ENCODE measurements around the gene SALL3. TPM values are rescaled to one million over a fixed set of nuclear protein-coding genes. Genes with fewer than 3 reads are reported as not detected.

The SALL3 gene
- total RNA-seq, 1 donor from 2014 or later, result 0.30 TPM

DNA sequence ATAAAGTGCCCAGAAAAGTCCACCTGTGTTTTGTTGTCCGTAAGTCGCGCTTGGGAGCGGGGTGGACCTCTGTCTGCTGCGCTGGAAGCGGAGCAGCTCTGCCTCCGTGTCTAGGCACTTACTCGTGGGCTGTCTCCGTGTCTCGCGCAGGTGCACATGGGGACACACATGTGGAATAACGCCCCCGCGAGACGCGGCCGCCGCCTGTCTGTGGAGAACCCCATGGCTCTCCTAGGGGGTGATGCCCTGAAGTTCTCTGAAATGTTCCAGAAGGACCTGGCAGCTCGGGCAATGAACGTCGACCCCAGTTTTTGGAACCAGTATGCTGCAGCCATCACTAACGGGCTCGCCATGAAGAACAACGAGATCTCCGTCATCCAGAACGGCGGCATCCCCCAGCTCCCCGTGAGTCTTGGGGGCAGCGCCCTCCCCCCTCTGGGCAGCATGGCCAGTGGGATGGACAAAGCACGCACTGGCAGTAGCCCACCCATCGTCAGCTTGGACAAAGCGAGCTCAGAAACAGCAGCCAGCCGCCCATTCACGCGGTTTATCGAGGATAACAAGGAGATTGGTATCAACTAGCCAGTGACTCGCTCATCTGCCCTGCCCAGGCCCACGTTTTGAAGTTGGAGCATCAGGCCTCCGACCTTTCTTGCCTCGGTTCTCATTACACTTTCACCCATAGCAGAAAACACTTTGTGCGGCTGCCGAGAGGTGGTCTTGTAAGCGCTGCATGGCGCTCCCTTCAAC, 17.3 kb downstream of the SALL3 start:
- intact Hi-C loops (cut with DNase I), result no loop called here
- DNase-seq (ENCODE audit: low spot score), result no peak

DNA sequence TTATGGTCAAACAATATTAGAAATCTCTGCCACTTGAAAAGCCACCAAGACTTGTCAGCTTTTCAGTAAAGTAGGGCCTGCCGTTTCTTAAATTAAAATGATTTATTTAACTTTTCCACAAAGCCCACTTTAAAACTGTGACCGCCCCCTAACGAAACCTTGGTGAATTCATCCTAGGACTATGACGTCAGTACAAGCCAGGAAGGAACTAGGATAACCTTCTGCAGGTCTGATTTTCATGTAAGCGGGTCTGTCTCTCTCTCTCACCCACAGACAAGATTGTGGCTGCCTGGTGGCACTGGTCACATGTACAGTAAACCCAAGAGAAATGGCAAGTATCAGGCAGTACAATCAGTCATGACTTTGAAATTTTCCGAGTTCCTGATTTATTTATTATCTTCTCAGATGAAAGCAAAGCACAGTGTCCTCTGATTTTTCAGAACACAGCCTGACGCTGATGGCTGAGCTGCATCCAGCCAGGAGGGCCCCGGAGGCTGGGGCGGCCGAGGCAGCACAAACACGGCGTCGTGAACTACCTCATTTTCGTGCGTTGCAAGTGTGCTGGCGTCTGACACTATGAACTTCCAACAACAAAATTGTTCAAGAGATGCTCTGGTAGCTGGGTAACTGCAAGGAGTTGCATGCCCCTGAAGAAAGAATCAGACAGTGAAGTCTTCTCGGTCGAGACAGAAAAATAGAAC, 18.9 kb downstream of the SALL3 start:
- DNase-seq (ENCODE audit: low spot score), result no peak
- intact Hi-C loops (cut with DNase I), result no loop called here

DNA sequence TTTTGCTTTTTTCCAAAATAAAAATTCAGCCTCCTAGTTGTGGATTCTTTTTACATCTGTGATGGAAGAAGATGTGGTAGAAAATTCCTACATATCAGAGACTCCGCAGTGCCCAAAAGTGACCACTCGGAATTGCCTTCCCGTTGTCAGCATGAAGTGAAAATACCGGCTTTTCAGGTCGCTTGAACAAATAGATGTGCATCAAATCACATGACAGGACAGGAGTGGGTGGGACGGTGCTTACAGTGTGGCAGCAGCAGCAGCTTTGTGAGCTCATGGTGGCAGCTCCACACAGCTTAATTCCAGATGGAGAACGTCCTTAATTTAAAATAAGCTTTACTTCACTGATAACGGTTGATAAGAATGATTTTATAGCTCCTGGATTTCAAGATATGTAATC, 20.3 kb downstream of the SALL3 start:
- intact Hi-C loops (cut with DNase I), result no loop called here
- DNase-seq (ENCODE audit: low spot score), result no peak

DNA sequence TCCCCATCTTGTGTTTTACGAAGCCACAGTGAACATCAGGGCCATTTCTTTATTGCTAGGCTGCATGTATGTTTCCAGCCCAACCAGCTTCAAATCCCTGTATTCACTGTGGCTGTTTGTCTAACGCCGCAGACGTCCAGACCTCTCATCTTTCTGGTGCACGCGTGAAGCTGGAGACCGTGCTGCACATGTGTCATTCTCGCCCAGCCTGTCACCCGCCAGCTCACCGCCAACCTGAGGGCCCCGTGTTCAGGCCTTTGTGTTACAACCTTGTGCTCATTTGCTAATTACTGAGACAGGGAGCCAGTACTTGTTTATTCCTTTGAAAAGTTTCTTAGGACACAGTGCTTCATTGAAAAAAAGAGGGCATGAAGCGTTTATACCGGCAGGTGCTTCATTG, 21.4 kb downstream of the SALL3 start:
- intact Hi-C loops (cut with DNase I), result no loop called here
- DNase-seq (ENCODE audit: low spot score), result no peak

DNA sequence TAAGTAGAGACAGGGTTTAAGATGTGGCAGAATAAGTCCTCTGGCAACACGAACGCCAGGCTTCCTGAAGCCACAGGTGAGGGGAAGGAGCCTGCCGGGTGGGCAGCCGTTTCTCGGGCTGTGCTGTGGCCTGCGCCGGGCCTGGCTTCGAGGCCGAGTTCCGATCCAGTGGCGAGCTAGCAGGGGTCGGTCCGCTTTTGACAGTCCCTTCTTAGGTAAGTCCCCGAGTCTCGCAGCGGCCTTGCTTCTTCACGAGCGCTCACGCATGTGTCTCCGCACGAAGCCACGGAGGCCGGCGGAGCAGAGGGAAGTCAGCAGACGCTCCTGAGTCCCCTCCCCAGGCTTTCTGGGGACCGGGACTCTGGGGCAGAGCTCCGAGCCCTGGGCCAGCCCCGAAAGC, 26.0 kb downstream of the SALL3 start:
- no peak for DNase-seq (ENCODE audit: low spot score)
- intact Hi-C loops (cut with DNase I), result no loop called here

DNA sequence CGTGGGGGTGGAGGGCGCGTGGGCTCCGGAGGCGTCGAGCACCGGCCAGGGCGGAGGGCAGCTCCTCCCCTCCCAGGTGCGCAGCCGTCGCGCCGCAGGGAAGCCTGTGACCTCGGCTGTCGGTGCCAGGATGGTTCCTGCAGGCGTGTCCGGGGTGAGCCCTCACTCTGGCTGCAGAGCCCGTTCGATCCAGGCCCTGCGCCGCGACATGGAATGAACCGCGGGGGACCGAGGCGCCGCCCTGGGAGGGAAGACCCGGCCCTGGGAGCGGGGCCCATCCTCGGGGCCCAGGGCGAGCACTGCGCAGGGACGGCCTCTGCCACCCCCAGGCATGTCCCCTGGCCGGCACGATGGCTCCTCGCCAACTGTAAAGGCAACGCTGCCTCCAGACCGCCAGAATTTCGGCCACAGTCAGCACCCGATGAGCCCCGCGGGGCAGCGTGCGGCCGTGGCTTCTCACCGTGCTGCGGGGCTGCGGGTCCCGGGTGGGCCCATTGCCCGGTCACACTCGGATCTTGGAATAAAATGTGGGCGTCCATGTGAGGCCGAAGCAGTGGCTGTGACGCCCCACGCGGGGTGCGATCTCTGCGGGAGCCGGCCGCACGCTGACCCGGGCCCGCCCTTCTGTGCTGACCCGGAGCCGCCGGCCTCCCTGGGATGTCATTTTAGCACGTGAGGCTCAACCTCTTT, 26.6 kb downstream of the SALL3 start:
- DNase-seq (ENCODE audit: low spot score), result no peak
- intact Hi-C loops (cut with DNase I), result no loop called here

DNA sequence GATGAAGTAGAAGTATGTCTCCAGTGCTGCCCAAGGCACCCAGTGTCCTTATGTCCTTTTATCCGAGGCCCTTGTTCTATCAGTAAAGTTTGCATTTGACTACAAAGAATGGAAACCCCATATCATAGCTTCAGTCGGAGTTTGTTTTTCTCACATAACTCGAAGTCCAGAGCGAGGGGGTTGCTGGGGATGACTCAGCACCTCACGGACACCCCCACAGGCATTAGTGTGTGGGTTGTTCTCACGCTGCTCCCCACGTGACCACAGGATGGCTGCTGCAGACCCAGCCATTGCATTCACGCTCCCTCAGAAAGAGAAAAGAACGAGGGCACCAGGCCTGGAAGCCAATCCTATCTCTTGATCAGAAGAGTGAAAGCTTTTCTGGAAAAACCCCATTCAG, 27.8 kb downstream of the SALL3 start:
- DNase-seq (ENCODE audit: low spot score), result no peak
- intact Hi-C loops (cut with DNase I), result no loop called here

DNA sequence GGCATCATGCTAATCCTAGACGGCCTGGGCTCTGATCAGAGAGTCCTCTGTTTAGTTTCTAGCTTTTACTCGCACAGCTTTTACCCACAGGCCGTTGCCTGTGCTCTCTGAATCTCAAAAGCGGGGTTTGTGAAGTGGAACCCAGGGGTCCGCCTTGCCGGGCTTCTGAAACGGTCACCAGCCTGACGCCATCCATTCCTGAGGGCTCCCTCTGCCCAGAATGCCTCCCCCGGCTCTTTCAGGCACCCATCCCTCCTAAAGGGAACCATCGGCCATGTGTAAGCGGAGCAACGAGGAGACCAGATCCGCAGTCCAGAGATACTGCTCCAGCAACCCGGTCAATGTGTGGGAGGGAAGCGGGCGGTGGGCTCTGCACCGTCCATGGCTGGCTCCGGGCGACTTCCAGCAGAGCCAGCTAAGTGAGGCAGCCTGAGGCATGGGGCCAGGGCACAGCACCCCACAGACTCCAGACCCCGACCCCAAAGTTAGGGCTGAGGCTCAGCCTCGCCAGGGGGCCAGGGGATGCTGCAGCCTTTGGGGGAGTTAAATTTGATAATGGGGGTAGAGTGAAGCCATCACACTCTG, 28.8 kb downstream of the SALL3 start:
- intact Hi-C loops (cut with DNase I), result no loop called here
- DNase-seq (ENCODE audit: low spot score), result no peak

DNA sequence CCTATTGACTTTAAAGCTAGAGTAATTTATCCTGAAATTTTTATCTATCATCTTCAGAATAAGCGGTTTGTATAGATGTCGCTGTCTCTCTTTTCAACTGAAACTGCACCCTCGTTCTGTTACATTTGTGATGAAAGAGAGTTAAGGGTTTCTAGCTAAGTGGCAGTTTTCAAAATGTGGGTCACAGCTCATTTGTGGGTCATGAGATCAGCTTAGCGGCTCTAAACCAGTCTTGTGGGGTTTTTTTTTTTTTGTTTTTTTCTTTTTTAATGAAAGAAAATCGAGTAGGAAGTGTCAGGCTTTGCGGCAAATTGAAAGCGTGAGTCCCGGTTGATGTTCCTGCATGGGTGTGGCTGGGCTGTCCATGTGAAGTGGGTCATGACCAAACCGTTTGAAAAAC, 31.2 kb downstream of the SALL3 start:
- intact Hi-C loops (cut with DNase I), result no loop called here
- DNase-seq (ENCODE audit: low spot score), result no peak

DNA sequence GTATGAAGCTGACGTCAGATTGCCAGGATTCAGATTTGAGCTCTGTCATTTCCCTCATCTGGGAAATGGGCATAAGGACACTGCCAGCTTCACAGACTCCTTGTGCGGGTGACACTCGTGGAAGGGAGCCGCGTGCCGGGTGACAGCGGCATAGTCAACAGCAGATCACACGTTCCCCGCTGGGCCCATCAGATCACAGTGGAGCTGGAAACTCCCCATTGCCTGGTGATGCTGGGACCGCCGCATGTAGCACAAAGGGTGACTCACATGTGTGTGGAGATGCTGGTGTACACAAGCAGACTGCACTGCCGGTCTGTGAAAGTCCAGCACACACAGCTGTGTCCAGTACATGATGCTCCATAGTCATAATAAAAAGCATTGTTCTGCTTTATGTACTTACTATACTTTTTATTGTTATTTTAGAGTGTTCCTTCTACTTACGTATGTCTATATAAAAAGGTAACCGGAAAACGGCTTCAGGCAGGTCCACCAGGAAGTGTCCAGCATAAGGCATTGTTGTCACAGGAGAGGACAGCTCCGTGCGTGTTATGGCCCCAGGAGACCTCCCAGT, 31.8 kb downstream of the SALL3 start:
- intact Hi-C loops (cut with DNase I), result no loop called here
- no peak for DNase-seq (ENCODE audit: low spot score)

DNA sequence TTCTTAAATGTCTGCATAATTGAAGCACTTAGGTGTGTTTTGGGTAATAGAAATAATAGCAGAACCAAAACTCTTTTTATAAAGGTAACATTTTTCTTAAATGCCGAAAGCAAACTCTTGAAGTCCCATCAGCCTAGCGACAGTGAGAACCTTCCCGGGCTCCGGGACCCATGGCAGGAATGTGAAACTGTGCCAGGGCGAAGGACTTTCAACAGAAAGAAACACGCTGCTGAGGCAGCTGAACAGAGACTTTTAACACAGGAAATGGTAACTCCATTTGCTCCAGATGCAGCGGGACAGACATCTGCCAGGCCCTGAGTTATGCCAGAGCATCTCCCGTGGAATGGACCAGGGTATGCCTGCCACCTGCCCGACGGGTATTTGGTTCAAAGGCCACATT, 34.3 kb downstream of the SALL3 start:
- intact Hi-C loops (cut with DNase I), result no loop called here
- DNase-seq (ENCODE audit: low spot score), result no peak

DNA sequence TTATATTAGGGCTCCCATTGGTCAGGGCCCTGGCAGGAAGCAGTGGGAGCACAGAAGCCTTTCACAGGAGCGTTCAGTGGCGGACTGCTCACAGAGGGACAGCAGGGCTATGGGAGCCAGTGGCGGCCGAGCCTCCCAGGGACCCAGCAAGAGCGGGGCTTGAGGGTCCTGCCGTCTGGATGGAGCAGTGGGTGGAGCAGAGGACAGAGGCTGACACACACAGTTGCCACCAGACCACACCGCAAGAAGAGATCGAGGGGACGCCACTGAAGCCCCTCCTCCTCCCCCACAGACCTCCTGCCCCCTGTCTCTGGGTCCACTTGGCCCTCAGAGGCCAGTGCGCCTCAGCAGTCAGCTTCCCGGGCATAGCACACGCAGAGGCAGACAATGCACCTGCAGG, 39.3 kb downstream of the SALL3 start:
- no peak for DNase-seq (ENCODE audit: low spot score)
- intact Hi-C loops (cut with DNase I), result no loop called here

DNA sequence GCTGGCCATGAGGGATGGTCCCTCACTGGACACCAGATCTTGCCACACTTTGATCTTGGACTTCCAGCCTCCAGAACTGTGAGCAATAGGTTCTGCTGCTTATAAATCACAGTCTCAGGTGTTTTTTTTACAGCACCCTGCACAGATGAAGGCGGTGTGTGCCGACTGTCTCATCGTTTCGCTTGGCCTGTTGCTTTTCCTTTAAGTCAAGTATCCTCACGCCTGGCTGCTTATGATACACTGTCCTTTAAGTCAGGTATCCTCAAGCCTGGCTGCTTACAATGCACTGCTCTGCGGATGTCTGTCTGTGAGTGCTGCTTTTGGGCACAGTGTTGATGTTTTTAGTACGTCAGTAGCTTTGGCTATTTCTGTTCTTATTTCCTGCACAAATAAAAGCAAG, 40.3 kb downstream of the SALL3 start:
- no peak for DNase-seq (ENCODE audit: low spot score)
- intact Hi-C loops (cut with DNase I), result no loop called here

DNA sequence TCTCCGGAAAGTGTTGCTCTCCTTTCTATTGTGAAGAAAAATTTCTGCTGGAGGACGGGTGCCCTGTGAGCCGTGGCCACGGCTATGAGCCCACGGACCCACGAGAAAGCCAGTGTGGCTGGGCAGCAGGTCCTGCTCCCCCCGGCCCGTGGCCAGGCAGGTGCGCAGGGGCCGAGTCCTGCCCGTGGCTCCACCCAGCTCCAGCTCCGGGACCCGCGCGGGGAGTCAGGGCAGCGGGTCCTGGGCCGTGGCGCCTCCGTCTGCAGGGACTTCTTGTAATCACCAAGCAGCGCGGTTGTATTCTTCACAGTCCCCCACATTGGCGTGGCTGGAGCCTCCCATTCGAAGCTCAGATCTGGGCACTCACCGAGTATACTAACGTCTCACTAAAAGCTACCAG, 43.0 kb downstream of the SALL3 start:
- intact Hi-C loops (cut with DNase I), result no loop called here

DNA sequence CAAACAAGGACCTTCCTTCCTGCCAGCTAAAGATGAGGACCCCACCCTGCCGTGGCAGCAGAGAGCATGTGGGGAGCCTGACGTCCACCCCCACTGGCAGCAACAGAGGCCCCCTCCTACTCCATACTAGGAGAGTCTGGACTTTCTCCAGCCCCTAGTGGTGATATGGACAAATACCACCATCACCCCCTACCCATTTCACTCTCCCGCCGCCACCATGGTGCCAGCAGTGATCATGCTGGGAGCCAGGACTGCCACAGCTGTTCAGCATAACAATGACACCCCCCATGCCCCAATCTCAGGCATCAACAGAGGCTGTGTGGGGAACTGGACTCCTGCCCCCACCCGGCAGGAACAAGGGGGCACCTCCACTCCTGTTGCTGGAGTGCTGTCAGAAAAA, 46.9 kb downstream of the SALL3 start:
- intact Hi-C loops (cut with DNase I), result no loop called here
- DNase-seq (ENCODE audit: low spot score), result no peak

More for the DNA sequence above, 43.0 kb downstream of the SALL3 start:
- DNase-seq (ENCODE audit: low spot score), result no peak

DNA sequence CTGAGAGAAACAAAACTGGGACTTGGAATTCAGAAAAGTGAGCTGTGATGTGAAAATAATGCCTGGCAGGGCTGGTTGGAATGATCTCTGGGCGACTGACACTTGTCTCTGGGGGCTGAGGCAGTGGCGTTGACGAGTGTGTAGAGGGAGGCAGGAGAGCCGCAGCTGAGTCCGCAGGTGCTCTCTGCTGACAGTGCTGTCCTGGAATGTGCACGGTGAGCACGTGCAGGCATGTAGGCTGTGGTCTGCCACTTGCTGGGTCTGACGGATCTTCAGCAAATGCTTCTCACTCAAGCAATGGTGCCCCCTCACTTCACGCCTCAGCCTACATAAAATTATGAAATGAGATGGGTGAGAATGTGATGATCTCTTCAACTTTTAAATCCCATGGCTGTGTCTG, 51.1 kb downstream of the SALL3 start:
- intact Hi-C loops (cut with DNase I), result no loop called here
- DNase-seq (ENCODE audit: low spot score), result no peak

DNA sequence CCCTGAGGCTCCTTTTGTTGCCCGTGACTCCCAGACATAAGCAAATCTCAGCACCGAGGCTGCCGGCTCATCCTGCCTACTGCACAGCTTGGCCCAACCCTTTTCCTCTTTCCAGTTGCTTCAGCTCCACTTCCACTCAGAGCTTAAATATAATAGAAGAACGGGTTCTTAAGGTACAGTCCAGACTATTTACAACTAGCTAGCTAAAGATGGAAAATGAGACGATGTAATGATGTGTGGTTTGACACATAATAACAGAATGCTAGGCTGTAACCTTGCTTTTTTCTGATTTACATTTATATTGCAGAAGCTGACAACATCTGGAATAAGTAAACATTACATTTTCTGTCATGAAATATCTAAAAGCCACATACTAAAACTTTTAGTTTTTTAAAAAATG, 62.7 kb downstream of the SALL3 start:
- DNase-seq (ENCODE audit: low spot score), result no peak
- intact Hi-C loops (cut with DNase I), result no loop called here

DNA sequence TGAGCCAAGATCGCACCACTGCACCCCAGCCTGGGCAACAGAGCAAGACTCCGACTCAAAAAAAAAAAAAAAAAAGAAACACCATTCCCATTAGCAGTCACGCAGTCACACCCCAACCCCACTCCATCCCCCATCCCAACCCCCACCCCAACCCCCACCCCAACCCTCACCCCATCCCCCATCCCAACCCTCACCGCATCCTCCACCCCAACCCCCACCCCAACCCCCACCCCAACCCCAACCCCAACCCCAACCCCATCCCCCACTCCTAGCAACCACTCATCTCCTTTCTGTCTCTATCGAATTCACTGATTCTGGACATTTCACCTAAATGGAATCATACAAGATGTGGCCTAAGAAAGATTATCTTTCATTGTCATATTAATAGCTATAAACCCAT, 63.7 kb downstream of the SALL3 start:
- no peak for DNase-seq (ENCODE audit: low spot score)
- intact Hi-C loops (cut with DNase I), result no loop called here

DNA sequence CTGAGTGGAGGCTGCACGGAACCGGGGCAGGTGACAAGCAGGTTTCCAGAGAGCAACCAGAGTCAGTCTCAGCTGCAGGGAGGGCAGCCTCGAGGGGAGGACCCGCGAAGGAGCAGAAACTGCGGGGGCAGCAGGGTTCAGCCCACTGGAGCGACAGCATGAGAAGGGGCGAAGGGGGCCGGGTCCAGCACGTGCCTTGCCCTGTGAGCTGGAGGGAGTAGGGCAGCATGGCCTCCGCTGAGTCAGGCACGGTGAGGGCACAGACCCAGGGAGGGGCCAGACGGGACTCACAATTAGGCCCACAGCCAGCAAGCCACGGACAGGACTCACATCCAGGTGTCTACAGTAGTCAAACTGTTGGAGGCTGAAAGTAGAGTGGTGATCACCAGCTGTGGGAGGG, 66.9 kb downstream of the SALL3 start:
- intact Hi-C loops (cut with DNase I), result no loop called here

DNA sequence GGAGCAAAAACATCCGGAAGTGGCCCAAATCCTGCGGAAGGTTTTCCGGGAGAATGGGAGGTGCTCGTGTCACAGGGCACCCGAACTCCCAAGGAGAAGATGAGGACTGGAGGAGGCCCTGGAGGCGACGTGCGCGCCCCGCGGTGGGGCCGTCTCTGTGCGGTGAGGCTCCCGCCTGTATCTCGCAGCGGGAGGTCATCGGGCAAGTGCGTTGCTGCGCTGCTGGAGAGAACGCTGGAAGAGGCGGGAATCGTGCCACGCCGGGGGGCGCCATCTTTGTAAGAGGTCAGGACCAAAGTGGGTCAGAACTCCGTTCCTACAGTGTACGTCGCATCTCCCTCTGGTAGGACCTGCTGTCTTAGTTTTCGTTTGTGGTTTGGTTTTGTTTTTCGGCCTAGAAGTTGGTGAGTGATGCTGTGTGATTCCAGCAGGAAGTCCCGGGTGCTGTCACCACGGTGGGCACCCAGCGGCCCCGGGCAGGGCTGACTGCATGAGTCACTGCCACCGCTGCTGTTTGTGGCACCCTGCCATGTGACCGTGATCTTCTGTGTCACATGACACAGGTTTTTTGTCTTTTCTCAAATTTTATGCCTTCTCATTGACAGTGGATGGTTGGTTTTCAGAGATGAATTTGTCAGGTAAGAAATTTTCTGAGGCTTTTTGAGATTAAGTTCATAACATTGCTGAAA, 68.1 kb downstream of the SALL3 start:
- intact Hi-C loops (cut with DNase I), result no loop called here
- no peak for DNase-seq (ENCODE audit: low spot score)

More for the DNA sequence above, 66.9 kb downstream of the SALL3 start:
- DNase-seq (ENCODE audit: low spot score), result no peak

Data from cardiac septum (tissue), 1 donor.